Body of pancreas (tissue), 4 donors: ENCODE measurements around the gene KCNMB4. TPM values are rescaled to one million over a fixed set of nuclear protein-coding genes. Genes with fewer than 3 reads are reported as not detected.

ENCODE experiments used
- ATAC-seq: fragments of 150-250 bp; one replicate; pipeline ENCODE4 v1.9.1; 2016
- DNase-seq, 4 donors: peaks; one replicate each; pipeline ENCODE4 v3.0.0-alpha.2; 2019
- H3K27ac ChIP-seq, 4 donors: fragments of 200-600 bp; sonication (generic); 1 replicate in 3 of 4; 2 replicates in 1 of 4; pipeline versions ENCODE4 v1.5.1 to v1.6.1; 2016 to 2019; ENCODE audit warnings: mild to moderate bottlenecking in 1 of 4, mixed read lengths in 1 of 4, moderate library complexity in 1 of 4
- H3K27me3 ChIP-seq, 2 donors: fragments of 200-600 bp; sonication (generic); one replicate each; pipeline ENCODE4 v1.6.0; 2016; ENCODE audit warnings: mild to moderate bottlenecking in 1 of 2
- H3K36me3 ChIP-seq, 2 donors: fragments of 200-600 bp; sonication (generic); replicated peaks in 1 of 2; 2 replicates each; pipeline ENCODE4 v1.5.1; 2016; ENCODE audit warnings: low read depth in 2 of 2; ENCODE audit not compliant: insufficient read depth in 1 of 2
- H3K4me1 ChIP-seq: fragments of 200-600 bp; sonication (generic); one replicate; pipeline ENCODE4 v1.6.0; 2016
- H3K4me3 ChIP-seq, 2 donors: fragments of 200-600 bp; sonication (generic); 1 replicate in 1 of 2; 2 replicates in 1 of 2; pipeline ENCODE4 v1.5.1; 2016 to 2019
- H3K9me3 ChIP-seq, 3 donors: fragments of 200-600 bp; sonication (generic); 1 replicate in 2 of 3; 2 replicates in 1 of 3; pipeline ENCODE4 v1.5.1; 2016
- CTCF ChIP-seq, 7 experiments: fragments of 450-650 bp in 4 of 7; fragments of 200-600 bp in 3 of 7; sonication (generic) in 3 of 7; IDR thresholded peaks; one replicate each; pipeline ENCODE4 v1.5.1; 2016 to 2019; ENCODE audit warnings: antibody characterized with exemption in 7 of 7
- POLR2A ChIP-seq, 3 donors: fragments of 450-650 bp; IDR thresholded peaks; one replicate each; pipeline ENCODE4 v1.6.1; 2016; ENCODE audit warnings: antibody characterized with exemption in 3 of 3, mild to moderate bottlenecking in 2 of 3
- WGBS, 2 donors: methylation state at CpG; one replicate each; pipeline ENCODE4 v1.1.5; 2017; 5-methylcytosine and 5-hydroxymethylcytosine counted together
- intact Hi-C: fragments of 100-400 bp; cut with DNase I; formaldehyde crosslinking; loops from one replicate; pipeline ENCODE4 v1.15.1; 2023
- small RNA-seq: library from RNA; depleted of rRNA; stranded (forward); fragments of <200 nt; gene quantifications from one replicate; pipeline ENCODE3, GENCODE V24; 2016
- total RNA-seq, 2 donors: library from RNA; depleted of rRNA; stranded (reverse); fragments of >200 nt; gene quantifications; one replicate each; pipeline ENCODE4 v1.1.0, GENCODE V29; 2016

The KCNMB4 gene
- total RNA-seq, 2 donors from 2014 or later = 0.33 to 1.6 TPM

- Histone ChIP-seq H3K27me3 (no peaks in the 10 kb centered on the region), H3K36me3 (no peaks in the 10 kb centered on the region), H3K4me1 (no peaks in the 10 kb centered on the region), H3K27ac (no peak overlapping the region), H3K4me3 (no peak overlapping the region), H3K9me3 (peaks cover 0 to 2% (median 0%) of the 10 kb centered on the region in 3 donors)
- intact Hi-C loops = no loop called here
- no peak for DNase-seq
- TF ChIP-seq POLR2A (IDR thresholded peaks at IDR 0.05) = no peak
- TF ChIP-seq CTCF (IDR thresholded peaks at IDR 0.05) = no peak
- no peak for ATAC-seq
- 86 to 93% methylated on average over 12 of the region's 12 CpGs for WGBS, 2 donors
These were observed 103.2 kb downstream of the KCNMB4 start for GRCh38 chr12:70469221-70469820.

GRCh38 chr12:70482764-70483163, 116.7 kb downstream of the KCNMB4 start:
- Histone ChIP-seq H3K4me3 (no peak overlapping the region), H3K27me3 (no peaks in the 10 kb centered on the region), H3K4me1 (no peaks in the 10 kb centered on the region), H3K27ac (no peak overlapping the region), H3K9me3 (no peaks in the 10 kb centered on the region), H3K36me3 (no peaks in the 10 kb centered on the region)
- 74 to 82% methylated on average over 1 of the region's 1 CpG for WGBS, 2 donors
- intact Hi-C loops = no loop called here
- ATAC-seq (no peak), DNase-seq (no peak)
- TF ChIP-seq POLR2A (IDR thresholded peaks at IDR 0.05) (no peak), CTCF (IDR thresholded peaks at IDR 0.05) (no peak)

Small RNAs within 50 kb of the gene (small RNA-seq; reads per million reads assigned to genes)
- not detected for gene RNU4-65P

Other genes starting within 250 kb of the KCNMB4 start
- 10 to 100 TPM; 76.8 to 87.3 TPM for gene CNOT2, start 122.9 kb upstream of the KCNMB4 start, total RNA-seq